ENCODE measurements around the gene LIMS2.

- TF ChIP-seq, protein P1, sequence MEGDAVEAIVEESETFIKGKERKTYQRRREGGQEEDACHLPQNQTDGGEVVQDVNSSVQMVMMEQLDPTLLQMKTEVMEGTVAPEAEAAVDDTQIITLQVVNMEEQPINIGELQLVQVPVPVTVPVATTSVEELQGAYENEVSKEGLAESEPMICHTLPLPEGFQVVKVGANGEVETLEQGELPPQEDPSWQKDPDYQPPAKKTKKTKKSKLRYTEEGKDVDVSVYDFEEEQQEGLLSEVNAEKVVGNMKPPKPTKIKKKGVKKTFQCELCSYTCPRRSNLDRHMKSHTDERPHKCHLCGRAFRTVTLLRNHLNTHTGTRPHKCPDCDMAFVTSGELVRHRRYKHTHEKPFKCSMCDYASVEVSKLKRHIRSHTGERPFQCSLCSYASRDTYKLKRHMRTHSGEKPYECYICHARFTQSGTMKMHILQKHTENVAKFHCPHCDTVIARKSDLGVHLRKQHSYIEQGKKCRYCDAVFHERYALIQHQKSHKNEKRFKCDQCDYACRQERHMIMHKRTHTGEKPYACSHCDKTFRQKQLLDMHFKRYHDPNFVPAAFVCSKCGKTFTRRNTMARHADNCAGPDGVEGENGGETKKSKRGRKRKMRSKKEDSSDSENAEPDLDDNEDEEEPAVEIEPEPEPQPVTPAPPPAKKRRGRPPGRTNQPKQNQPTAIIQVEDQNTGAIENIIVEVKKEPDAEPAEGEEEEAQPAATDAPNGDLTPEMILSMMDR (conservative IDR thresholded peaks at IDR 0.05), result no peak
- TF ChIP-seq ZFX (IDR thresholded peaks at IDR 0.05), result no peak
Observed at GRCh38 chr2:127678531-127678930, 3.2 kb upstream of the LIMS2 start.
